Mesothelial cell of epicardium (in vitro differentiated cells): ENCODE results near the gene ACR. TPM values are rescaled to one million over a fixed set of nuclear protein-coding genes. Genes with fewer than 3 reads are reported as not detected.

Experiments used
- DNase-seq, 2 experiments: peaks; one replicate each; pipeline ENCODE4 v3.0.0; 2021; ENCODE audit warnings: low spot score in 2 of 2; ENCODE audit not compliant: unreplicated experiment in 2 of 2
- H3K27ac Mint-ChIP-seq: 2 replicates; pipeline ENCODE4 v1.8.0; 2021; ENCODE audit warnings: mixed read lengths
- H3K27me3 Mint-ChIP-seq: 2 replicates; pipeline ENCODE4 v1.8.0; 2021; ENCODE audit warnings: low read depth, mixed read lengths
- H3K36me3 Mint-ChIP-seq: 2 replicates; pipeline ENCODE4 v1.8.0; 2021; ENCODE audit warnings: mixed read lengths
- H3K4me1 Mint-ChIP-seq: 2 replicates; pipeline ENCODE4 v1.8.0; 2021; ENCODE audit warnings: mixed read lengths
- H3K4me3 Mint-ChIP-seq: 2 replicates; pipeline ENCODE4 v1.8.0; 2021; ENCODE audit warnings: mild to moderate bottlenecking, moderate library complexity, mixed read lengths
- H3K9me3 Mint-ChIP-seq: 2 replicates; pipeline ENCODE4 v1.8.0; 2021; ENCODE audit warnings: mixed read lengths
- CTCF ChIP-seq: fragments of 200-600 bp; sonication (generic); IDR thresholded peaks from one replicate; pipeline ENCODE4 v1.5.0; 2021; ENCODE audit warnings: antibody characterized with exemption; ENCODE audit not compliant: unreplicated experiment
- total RNA-seq: library from RNA; stranded (reverse); gene quantifications from 3 replicates; pipeline ENCODE4 v1.2.1, GENCODE V29; 2021

ACR gene
- total RNA-seq, 1 donor from 2014 or later = 2.2 TPM

- no peak overlapping the region for H3K27ac Mint-ChIP-seq
- H3K36me3 Mint-ChIP-seq = peaks cover 21% of the 10 kb centered on the region
- DNase-seq = no peak
- H3K4me3 Mint-ChIP-seq = no peak overlapping the region
- TF ChIP-seq CTCF = no peak
- no peaks in the 10 kb centered on the region for H3K4me1 Mint-ChIP-seq
- peaks cover 19% of the 10 kb centered on the region for H3K27me3 Mint-ChIP-seq
- H3K9me3 Mint-ChIP-seq = no peaks in the 10 kb centered on the region
Observed at GRCh38 chr22:50713008-50713385, 25.0 kb upstream of the ACR start.

- no peak for TF ChIP-seq CTCF
- Mint-ChIP-seq H3K9me3 (no peaks in the 10 kb centered on the region), H3K36me3 (peaks cover 22% of the 10 kb centered on the region), H3K27me3 (peaks cover 25% of the 10 kb centered on the region), H3K27ac (no peak overlapping the region), H3K4me1 (no peaks in the 10 kb centered on the region), H3K4me3 (no peak overlapping the region)
- no peak for DNase-seq
Observed at GRCh38 chr22:50713571-50714056, 24.4 kb upstream of the ACR start.

- no peak overlapping the region for H3K4me3 Mint-ChIP-seq
- H3K27me3 Mint-ChIP-seq = peaks cover 31% of the 10 kb centered on the region
- no peak for TF ChIP-seq CTCF
- H3K36me3 Mint-ChIP-seq = peaks cover 20% of the 10 kb centered on the region
- no peak overlapping the region for H3K27ac Mint-ChIP-seq
- no peaks in the 10 kb centered on the region for H3K9me3 Mint-ChIP-seq
- no peak for DNase-seq
- no peaks in the 10 kb centered on the region for H3K4me1 Mint-ChIP-seq
Observed at GRCh38 chr22:50714150-50714549, 23.9 kb upstream of the ACR start.

- no peak for TF ChIP-seq CTCF
- no peaks in the 10 kb centered on the region for H3K9me3 Mint-ChIP-seq
- H3K27me3 Mint-ChIP-seq = peaks cover 36% of the 10 kb centered on the region
- no peak for DNase-seq
- no peak overlapping the region for H3K4me3 Mint-ChIP-seq
- H3K27ac Mint-ChIP-seq = no peak overlapping the region
- no peaks in the 10 kb centered on the region for H3K4me1 Mint-ChIP-seq
- peaks cover 20% of the 10 kb centered on the region for H3K36me3 Mint-ChIP-seq
Observed at GRCh38 chr22:50714631-50715179, 23.3 kb upstream of the ACR start.

GRCh38 chr22:50715250-50715649, 22.8 kb upstream of the ACR start:
- H3K4me1 Mint-ChIP-seq = no peaks in the 10 kb centered on the region
- peaks cover 20% of the 10 kb centered on the region for H3K36me3 Mint-ChIP-seq
- no peak for DNase-seq
- no peaks in the 10 kb centered on the region for H3K9me3 Mint-ChIP-seq
- H3K27ac Mint-ChIP-seq = no peak overlapping the region
- H3K27me3 Mint-ChIP-seq = peaks cover 37% of the 10 kb centered on the region
- no peak for TF ChIP-seq CTCF
- no peak overlapping the region for H3K4me3 Mint-ChIP-seq

GRCh38 chr22:50715776-50716175, 22.2 kb upstream of the ACR start:
- DNase-seq = no peak
- Mint-ChIP-seq H3K4me3 (no peak overlapping the region), H3K27me3 (peaks cover 37% of the 10 kb centered on the region), H3K27ac (no peak overlapping the region), H3K4me1 (no peaks in the 10 kb centered on the region), H3K36me3 (peaks cover 20% of the 10 kb centered on the region), H3K9me3 (no peaks in the 10 kb centered on the region)
- TF ChIP-seq CTCF = no peak
